Measurements from ENCODE around the gene CDKN2B. TPM values are rescaled to one million over a fixed set of nuclear protein-coding genes. Genes with fewer than 3 reads are reported as not detected.
A peak's percentile ranks its signal among the peaks of the same experiment; 100 is the strongest.

The CDKN2B gene
- total RNA-seq, 2 experiments from 2014 or later, result not detected

- peaks cover 19% of the 10 kb centered on the region for H3K9me3 Mint-ChIP-seq
- ChIA-PET CTCF (interaction anchor here (0.9 to 2.1 kb wide), 4 partner anchors 16 to 158 kb away, joined by 3 to 10 read pairs (median 4); partner anchors contain the start of gene CDKN2B), POLR2A (interaction anchor here (1.0 to 1.6 kb wide), 2 partner anchors 23 to 39 kb away, joined by 3 to 4 read pairs; partner anchors contain the start of gene CDKN2A)
- H3K27ac Mint-ChIP-seq, result no peak overlapping the region
- H3K36me3 ChIP-seq (ENCODE audit: insufficient read depth, low read length), result no peaks in the 10 kb centered on the region
- H3K9me3 ChIP-seq (ENCODE audit: control insufficient read depth in 1 of 2, insufficient read depth in 1 of 2, low read length in 2 of 2), result peaks cover 42 to 55% of the 10 kb centered on the region in 2 experiments
- ATAC-seq (ENCODE audit: poor library complexity), result no peak
- H3K27me3 Mint-ChIP-seq, result peaks cover 98% of the 10 kb centered on the region
- TF ChIP-seq, protein P1, sequence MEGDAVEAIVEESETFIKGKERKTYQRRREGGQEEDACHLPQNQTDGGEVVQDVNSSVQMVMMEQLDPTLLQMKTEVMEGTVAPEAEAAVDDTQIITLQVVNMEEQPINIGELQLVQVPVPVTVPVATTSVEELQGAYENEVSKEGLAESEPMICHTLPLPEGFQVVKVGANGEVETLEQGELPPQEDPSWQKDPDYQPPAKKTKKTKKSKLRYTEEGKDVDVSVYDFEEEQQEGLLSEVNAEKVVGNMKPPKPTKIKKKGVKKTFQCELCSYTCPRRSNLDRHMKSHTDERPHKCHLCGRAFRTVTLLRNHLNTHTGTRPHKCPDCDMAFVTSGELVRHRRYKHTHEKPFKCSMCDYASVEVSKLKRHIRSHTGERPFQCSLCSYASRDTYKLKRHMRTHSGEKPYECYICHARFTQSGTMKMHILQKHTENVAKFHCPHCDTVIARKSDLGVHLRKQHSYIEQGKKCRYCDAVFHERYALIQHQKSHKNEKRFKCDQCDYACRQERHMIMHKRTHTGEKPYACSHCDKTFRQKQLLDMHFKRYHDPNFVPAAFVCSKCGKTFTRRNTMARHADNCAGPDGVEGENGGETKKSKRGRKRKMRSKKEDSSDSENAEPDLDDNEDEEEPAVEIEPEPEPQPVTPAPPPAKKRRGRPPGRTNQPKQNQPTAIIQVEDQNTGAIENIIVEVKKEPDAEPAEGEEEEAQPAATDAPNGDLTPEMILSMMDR (IDR thresholded peaks at IDR 0.05), result no peak
- H3K4me1 Mint-ChIP-seq (ENCODE audit: low read depth), result peaks cover 34% of the 10 kb centered on the region
- H3K36me3 Mint-ChIP-seq (ENCODE audit: low read depth), result peaks cover 11% of the 10 kb centered on the region
- no peak overlapping the region for H3K4me3 ChIP-seq (ENCODE audit: low read length)
- H3K4me3 Mint-ChIP-seq, result peak overlapping the region; percentile 69
- DNase-seq, result no peak
- H3K27me3 ChIP-seq (ENCODE audit: control insufficient read depth in 1 of 2, insufficient read depth in 2 of 2, low read length in 2 of 2), result peaks cover 87 to 100% of the 10 kb centered on the region in 2 experiments
- H3K27ac ChIP-seq (ENCODE audit: low read depth in 1 of 2, low read length in 2 of 2), result no peak overlapping the region
- peaks cover 42% of the 10 kb centered on the region for H3K4me1 ChIP-seq (ENCODE audit: insufficient read depth, low read length)
- intact Hi-C loops (cut with DNase I, micrococcal nuclease), result loop anchor here in 1 of 2 experiments (5.0 kb wide), 1 partner anchor 36 kb away; the partner anchor contains the start of gene CDKN2B
Measured at GRCh38 chr9:21970800-21971640, 38.1 kb downstream of the CDKN2B start.

- CTCF ChIA-PET, result interaction anchor here (1.2 to 2.1 kb wide), 3 partner anchors 17 to 39 kb away, joined by 3 to 10 read pairs (median 4); partner anchors contain the start of gene CDKN2B
- H3K4me3 Mint-ChIP-seq, result peak overlapping the region; percentile 2
- POLR2A ChIA-PET, result interaction anchor here (1.6 kb wide), 1 partner anchor 24 kb away, joined by 3 read pairs; the partner anchor contains the start of gene CDKN2A
- peaks cover 43% of the 10 kb centered on the region for H3K4me1 ChIP-seq (ENCODE audit: insufficient read depth, low read length)
- peaks cover 98% of the 10 kb centered on the region for H3K27me3 Mint-ChIP-seq
- DNase-seq (peak in 1 of 14 experiments; percentile 2), ATAC-seq (ENCODE audit: poor library complexity) (no peak)
- no peak overlapping the region for H3K27ac ChIP-seq (ENCODE audit: low read depth in 1 of 2, low read length in 2 of 2)
- H3K9me3 Mint-ChIP-seq, result peaks cover 19% of the 10 kb centered on the region
- no peak overlapping the region for H3K4me3 ChIP-seq (ENCODE audit: low read length)
- TF ChIP-seq, protein P1 (IDR thresholded peaks at IDR 0.05), result no peak
- peaks cover 37% of the 10 kb centered on the region for H3K4me1 Mint-ChIP-seq (ENCODE audit: low read depth)
- peaks cover 11% of the 10 kb centered on the region for H3K36me3 Mint-ChIP-seq (ENCODE audit: low read depth)
- peaks cover 42 to 59% of the 10 kb centered on the region in 2 experiments for H3K9me3 ChIP-seq (ENCODE audit: control insufficient read depth in 1 of 2, insufficient read depth in 1 of 2, low read length in 2 of 2)
- H3K27ac Mint-ChIP-seq, result no peak overlapping the region
- intact Hi-C loops (cut with DNase I, micrococcal nuclease), result loop anchor here (5.0 kb wide), 2 partner anchors 32 to 37 kb away; partner anchors contain the start of gene CDKN2B (in 1 of the 2)
- no peaks in the 10 kb centered on the region for H3K36me3 ChIP-seq (ENCODE audit: insufficient read depth, low read length)
- H3K27me3 ChIP-seq (ENCODE audit: control insufficient read depth in 1 of 2, insufficient read depth in 2 of 2, low read length in 2 of 2), result peaks cover 87 to 100% of the 10 kb centered on the region in 2 experiments
Measured at GRCh38 chr9:21969951-21970799, 38.9 kb downstream of the CDKN2B start.

Data from CD4-positive, alpha-beta T cell (primary cell).